Testis (tissue), 2 donors: Measurements from ENCODE around the gene ABCB9.

Source experiments
- POLR2A ChIP-seq: fragments of 450-650 bp; IDR thresholded peaks from one replicate; pipeline ENCODE4 v1.6.1; 2017; ENCODE audit warnings: antibody characterized with exemption, mild to moderate bottlenecking, moderate library complexity
- TF ChIP-seq, protein P1 (sequence below), 3 experiments: fragments of 450-650 bp in 2 of 3; fragments of 200-600 bp in 1 of 3; sonication (generic) in 1 of 3; IDR thresholded peaks; one replicate each; pipeline ENCODE4 v1.5.1; 2016 to 2019; ENCODE audit warnings: antibody characterized with exemption in 3 of 3, mild to moderate bottlenecking in 2 of 3, moderate library complexity in 1 of 3

GRCh38 chr12:122974274-122974891, 8.1 kb upstream of the ABCB9 start:
- TF ChIP-seq, protein P1, sequence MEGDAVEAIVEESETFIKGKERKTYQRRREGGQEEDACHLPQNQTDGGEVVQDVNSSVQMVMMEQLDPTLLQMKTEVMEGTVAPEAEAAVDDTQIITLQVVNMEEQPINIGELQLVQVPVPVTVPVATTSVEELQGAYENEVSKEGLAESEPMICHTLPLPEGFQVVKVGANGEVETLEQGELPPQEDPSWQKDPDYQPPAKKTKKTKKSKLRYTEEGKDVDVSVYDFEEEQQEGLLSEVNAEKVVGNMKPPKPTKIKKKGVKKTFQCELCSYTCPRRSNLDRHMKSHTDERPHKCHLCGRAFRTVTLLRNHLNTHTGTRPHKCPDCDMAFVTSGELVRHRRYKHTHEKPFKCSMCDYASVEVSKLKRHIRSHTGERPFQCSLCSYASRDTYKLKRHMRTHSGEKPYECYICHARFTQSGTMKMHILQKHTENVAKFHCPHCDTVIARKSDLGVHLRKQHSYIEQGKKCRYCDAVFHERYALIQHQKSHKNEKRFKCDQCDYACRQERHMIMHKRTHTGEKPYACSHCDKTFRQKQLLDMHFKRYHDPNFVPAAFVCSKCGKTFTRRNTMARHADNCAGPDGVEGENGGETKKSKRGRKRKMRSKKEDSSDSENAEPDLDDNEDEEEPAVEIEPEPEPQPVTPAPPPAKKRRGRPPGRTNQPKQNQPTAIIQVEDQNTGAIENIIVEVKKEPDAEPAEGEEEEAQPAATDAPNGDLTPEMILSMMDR (IDR thresholded peaks at IDR 0.05), result peak in 1 of 3 experiments; percentile 11
- TF ChIP-seq POLR2A, result no peak
